K562 (cell line): ENCODE data around the gene CRCP. TPM values are rescaled to one million over a fixed set of nuclear protein-coding genes. Genes with fewer than 3 reads are reported as not detected.

ENCODE experiments used
- CEBPB ChIP-seq: fragments of 450-650 bp; IDR thresholded peaks from 2 replicates; pipeline ENCODE4 v1.6.1; 2016; ENCODE audit warnings: missing genetic modification characterization, missing compliant biosample characterization
- DDX20 ChIP-seq: fragments of 450-650 bp; IDR thresholded peaks from 2 replicates; pipeline ENCODE4 v1.6.1; 2016; ENCODE audit warnings: missing genetic modification characterization, low read depth, mild to moderate bottlenecking, missing compliant biosample characterization, moderate library complexity
- NFATC3 ChIP-seq: fragments of 450-650 bp; IDR thresholded peaks from 2 replicates; pipeline ENCODE4 v1.6.1; 2017; ENCODE audit warnings: mild to moderate bottlenecking
- SNRNP70 ChIP-seq: fragments of 200-400 bp; formaldehyde crosslinking; optimal IDR thresholded peaks from 2 replicates; pipeline ENCODE3; 2017; ENCODE audit warnings: low read depth, low read length
- ZFP36 ChIP-seq: fragments of 150-350 bp; IDR thresholded peaks from 2 replicates; pipeline ENCODE4 v1.6.1; 2018; ENCODE audit warnings: low read length, low read depth; ENCODE audit not compliant: partially characterized antibody
- ZKSCAN8 ChIP-seq: fragments of 200-800 bp; sonication (Bioruptor generic); IDR thresholded peaks from 2 replicates; pipeline ENCODE4 v1.6.1; 2016; ENCODE audit warnings: missing genetic modification characterization, missing compliant biosample characterization
- ZNF174 ChIP-seq: fragments of 250-450 bp; sonication (Bioruptor Pico); IDR thresholded peaks from 2 replicates; pipeline ENCODE4 v1.4.0; 2020; ENCODE audit warnings: mild to moderate bottlenecking
- polyA plus RNA-seq, 8 experiments: library from polyadenylated mRNA; depleted of rRNA in 4 of 8; stranded (reverse) in 5 of 8; unstranded in 3 of 8; fragments of >200 nt; fragmentation: Nextera tagmentation in 2 of 8; fragmentation: Illumina TruSeq in 1 of 8; extraction: Ambion mirVana in 2 of 8; extraction: Trizol in 1 of 8; gene quantifications; 2 replicates each; pipeline versions ENCODE4 v1.2.1 to v1.2.3, GENCODE V29; 2011 to 2014; ENCODE audit warnings: inconsistent platforms in 1 of 8, missing spikeins in 1 of 8
- total RNA-seq, 7 experiments: library from RNA; depleted of rRNA in 6 of 7; stranded (reverse); fragments of >200 nt in 6 of 7; fragmentation: Illumina TruSeq in 2 of 7; extraction: Trizol in 2 of 7; gene quantifications; 2 replicates each; pipeline versions ENCODE4 v1.2.1 to v1.2.3, GENCODE V29; 2011 to 2021; ENCODE audit warnings: low replicate concordance in 1 of 7
- TF ChIP-seq, protein P1 (sequence below): fragments of 450-650 bp; IDR thresholded peaks from 2 replicates; pipeline ENCODE4 v1.6.1; 2017; ENCODE audit warnings: antibody characterized with exemption, mild to moderate bottlenecking

The CRCP gene
- total and polyA plus RNA-seq, 9 of the 15 experiments (the other 6 are each of a cell fraction or from before 2014, with no cell fraction given), result 22.1 to 58.3 (median 43.4) TPM

DNA sequence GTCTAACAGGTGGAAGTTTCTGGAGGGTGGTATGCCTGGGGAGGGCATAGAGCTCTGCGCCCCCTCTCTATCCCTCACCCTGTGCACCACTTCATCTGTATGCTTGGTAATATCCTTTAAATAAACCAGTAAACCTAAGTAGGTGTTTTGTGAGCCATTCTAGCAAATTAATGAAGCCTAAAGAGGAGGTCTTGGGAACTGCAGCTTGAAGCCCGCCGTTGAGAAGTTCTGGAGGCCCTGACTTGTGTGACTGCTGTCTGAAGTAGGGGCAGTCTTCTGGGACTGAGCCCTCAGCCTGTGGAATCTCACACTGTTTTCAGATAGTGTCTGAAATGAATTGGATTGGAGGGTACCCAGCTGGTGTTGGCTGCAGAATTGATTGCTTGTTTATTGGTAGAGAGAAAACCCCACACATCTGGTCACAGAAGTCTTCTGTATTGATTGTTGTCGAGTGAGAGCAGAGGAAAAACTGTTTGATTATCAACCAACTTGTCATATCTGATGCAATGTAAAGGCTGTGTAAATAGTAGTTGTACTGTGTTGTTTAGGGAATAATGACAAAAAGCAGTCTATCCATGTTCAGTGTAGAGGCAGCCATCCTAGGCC is 4.7 kb downstream of the CRCP start (continued):
- TF ChIP-seq, protein P1, sequence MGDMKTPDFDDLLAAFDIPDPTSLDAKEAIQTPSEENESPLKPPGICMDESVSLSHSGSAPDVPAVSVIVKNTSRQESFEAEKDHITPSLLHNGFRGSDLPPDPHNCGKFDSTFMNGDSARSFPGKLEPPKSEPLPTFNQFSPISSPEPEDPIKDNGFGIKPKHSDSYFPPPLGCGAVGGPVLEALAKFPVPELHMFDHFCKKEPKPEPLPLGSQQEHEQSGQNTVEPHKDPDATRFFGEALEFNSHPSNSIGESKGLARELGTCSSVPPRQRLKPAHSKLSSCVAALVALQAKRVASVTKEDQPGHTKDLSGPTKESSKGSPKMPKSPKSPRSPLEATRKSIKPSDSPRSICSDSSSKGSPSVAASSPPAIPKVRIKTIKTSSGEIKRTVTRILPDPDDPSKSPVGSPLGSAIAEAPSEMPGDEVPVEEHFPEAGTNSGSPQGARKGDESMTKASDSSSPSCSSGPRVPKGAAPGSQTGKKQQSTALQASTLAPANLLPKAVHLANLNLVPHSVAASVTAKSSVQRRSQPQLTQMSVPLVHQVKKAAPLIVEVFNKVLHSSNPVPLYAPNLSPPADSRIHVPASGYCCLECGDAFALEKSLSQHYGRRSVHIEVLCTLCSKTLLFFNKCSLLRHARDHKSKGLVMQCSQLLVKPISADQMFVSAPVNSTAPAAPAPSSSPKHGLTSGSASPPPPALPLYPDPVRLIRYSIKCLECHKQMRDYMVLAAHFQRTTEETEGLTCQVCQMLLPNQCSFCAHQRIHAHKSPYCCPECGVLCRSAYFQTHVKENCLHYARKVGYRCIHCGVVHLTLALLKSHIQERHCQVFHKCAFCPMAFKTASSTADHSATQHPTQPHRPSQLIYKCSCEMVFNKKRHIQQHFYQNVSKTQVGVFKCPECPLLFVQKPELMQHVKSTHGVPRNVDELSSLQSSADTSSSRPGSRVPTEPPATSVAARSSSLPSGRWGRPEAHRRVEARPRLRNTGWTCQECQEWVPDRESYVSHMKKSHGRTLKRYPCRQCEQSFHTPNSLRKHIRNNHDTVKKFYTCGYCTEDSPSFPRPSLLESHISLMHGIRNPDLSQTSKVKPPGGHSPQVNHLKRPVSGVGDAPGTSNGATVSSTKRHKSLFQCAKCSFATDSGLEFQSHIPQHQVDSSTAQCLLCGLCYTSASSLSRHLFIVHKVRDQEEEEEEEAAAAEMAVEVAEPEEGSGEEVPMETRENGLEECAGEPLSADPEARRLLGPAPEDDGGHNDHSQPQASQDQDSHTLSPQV, result no peak
- TF ChIP-seq CEBPB (tag) (no peak), ZFP36 (no peak), ZKSCAN8 (CRISPR knock-in tag) (no peak), NFATC3 (no peak), ZNF174 (no peak), DDX20 (tag) (no peak), SNRNP70 (no peak)
